ENCODE data around the gene SERPINB3.
"Not testable (repeated sequence)": the region's sequence is repeated elsewhere in the genome, so short reads cannot be mapped to it uniquely, and the experiment has no call there.

SERPINB3 gene

GRCh38 chr18:63661750-63662149 lies at the start of gene SERPINB3:
SERPINB3 (minus strand) TSS chr18:63661893; CDS start chr18:63661216, 677 bp downstream.
- not testable (repeated sequence) for DNase-seq (ENCODE audit: low spot score)

- DNase-seq (ENCODE audit: low spot score) = no peak
Observed at GRCh38 chr18:63708650-63709049, 47.0 kb upstream of the SERPINB3 start.

- no peak for DNase-seq (ENCODE audit: low spot score)
Observed at GRCh38 chr18:63707816-63708215, 46.1 kb upstream of the SERPINB3 start.

- no peak for DNase-seq (ENCODE audit: low spot score)
Observed at GRCh38 chr18:63705401-63705800, 43.7 kb upstream of the SERPINB3 start.

GRCh38 chr18:63702660-63703059 lies 41.0 kb upstream of the SERPINB3 start, which contains the start of gene SERPINB11:
SERPINB11 (plus strand) TSS chr18:63702960; CDS start chr18:63710194, 7,234 bp downstream.
- DNase-seq (ENCODE audit: low spot score) = no peak

DNA sequence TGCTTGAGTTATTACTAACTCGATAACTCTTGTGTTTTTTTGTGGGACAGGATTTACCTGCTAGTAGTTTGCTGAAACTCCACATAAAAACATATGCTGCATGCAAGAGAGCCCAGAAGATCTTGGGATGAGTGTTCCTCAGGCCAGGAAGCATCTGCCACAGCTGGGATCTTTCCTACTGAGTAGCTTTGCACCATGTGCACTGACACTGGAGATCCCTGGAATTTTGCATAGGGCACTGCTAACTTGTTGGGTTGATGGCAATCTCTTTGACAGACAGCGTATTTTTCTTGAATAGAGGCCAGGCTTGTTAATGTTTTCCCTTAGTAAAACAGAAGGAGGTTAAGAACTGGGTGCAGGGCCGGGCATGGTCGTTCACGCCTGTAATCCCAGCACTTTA lies 40.3 kb upstream of the SERPINB3 start:
- no peak for DNase-seq (ENCODE audit: low spot score)

DNA sequence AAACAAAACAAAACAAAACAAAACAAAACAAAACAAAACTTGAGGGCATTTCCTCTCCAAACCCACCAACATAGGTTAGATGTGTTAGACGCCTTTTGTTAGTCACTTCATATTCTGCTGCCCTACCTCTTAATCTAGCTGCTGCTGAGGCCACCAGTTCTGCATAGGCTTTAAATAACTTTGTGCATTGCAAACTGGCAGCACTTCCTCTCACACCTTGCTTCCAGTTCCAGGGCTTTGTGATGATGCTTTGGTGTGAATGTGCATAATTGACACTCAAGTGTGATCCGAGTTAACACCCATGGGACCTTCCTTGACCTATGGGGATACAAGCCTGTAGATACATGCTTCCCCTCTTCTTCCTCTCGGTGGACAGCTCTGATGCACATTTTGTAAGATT lies 38.8 kb upstream of the SERPINB3 start:
- no peak for DNase-seq (ENCODE audit: low spot score)

DNA sequence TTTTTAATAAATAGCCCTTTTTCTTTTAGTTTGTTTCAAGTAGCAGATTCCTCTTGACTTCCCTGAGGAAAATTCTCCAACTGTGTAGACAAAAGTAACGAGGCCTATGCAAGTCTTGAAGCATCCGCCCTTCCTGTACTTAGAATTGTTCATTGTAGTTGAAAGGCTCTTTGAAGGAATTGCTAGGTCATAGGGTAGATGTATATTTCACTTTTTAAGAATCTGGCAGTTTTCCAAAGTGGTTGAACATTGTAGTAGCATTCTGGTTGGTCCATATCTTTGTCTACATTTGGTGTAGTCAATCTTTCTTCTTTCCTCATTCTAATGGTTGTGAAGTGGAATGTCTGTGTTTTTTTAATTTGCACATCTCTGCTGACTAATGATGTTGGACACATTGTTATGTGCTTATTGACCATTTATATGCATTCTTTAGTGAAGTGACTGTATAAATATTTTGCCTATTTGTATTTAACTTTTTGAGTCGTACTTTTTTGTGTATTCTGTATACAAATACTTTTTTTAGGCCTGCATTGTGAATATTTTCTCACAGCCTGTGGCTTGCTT lies 35.5 kb upstream of the SERPINB3 start:
- DNase-seq (ENCODE audit: low spot score) = no peak

DNA sequence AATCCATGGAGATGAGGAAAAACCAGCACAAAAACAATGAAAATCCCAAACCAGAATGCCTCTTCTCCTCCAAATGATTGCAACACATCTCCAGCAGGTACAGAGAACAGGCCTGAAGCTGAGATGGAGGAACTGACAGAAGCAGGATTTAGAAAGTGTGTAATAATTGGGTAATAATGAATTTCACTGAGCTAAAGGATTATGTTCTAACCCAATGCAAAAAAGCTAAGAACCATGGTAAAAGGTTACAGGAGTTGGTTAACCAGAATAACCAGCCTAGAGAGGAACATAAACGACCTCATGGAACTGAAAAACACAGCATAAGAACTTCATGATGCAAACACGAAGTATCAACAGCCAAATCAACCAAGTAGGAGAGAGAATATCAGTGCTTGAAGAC lies 27.4 kb upstream of the SERPINB3 start:
- DNase-seq (ENCODE audit: low spot score) = no peak

- DNase-seq (ENCODE audit: low spot score) = no peak
Observed at GRCh38 chr18:63686871-63687270, 25.2 kb upstream of the SERPINB3 start.

GRCh38 chr18:63684718-63685117 lies 23.0 kb upstream of the SERPINB3 start:
- no peak for DNase-seq (ENCODE audit: low spot score)

- no peak for DNase-seq (ENCODE audit: low spot score)
Observed at GRCh38 chr18:63683890-63684289, 22.2 kb upstream of the SERPINB3 start.

DNA sequence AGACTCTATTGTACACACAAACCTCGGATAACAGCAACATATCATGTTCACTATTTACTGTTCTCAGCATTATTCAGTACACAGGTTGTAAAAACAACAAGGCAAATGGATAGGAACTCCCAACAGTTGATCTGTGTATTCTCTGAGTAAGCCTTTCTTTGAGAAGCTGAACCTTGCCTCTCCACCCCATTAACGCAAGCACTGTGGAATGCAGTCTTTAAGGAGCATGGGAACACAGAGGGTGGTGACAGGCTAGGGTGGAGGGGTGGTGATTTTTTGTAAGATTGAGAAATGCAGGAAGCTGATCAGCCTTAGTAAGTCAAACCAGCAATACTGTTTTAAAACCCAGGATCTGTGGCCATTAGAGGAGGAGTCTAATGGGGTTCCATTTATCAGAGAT lies 21.5 kb upstream of the SERPINB3 start:
- DNase-seq (ENCODE audit: low spot score) = no peak

DNA sequence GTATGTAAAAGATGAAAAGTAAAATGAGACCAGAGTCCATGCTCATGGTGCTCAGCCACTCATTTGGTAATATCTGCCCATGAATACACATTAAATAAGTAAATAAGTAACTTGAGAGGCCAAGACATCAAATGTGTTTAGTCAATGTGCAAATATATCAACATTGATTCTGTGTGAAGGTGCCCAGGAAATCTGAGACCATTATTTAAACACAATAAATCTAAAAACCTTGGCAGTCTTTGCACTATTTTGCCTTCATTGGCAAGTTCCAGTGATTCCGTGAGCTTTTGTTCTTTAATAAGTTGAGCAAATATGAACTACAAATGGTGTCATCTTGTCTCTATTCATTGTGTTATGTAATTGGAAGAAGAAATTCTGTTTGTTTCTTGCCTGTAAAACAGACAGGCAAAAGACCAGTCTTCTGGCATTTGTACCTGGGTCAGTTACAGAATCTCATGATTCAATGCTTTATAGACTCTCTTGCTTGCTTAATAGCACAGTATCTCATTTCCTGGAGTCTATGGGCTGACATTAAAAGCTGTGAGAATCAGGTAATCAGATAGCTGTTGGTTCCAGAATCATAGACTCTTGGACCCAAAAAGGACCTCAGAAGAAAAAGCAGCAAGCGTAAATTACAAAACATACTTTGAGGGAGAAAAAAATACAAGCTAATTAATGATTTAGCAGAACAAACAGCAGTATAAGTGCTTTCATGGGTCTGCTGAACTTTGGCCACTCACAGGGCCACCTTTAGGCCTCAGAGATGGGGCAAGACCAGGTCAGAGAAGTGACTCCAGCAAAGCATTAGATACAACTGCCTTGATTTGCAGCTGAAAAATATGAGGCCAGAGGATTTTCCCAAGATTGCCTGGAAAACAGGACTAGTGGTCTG lies 20.0 kb upstream of the SERPINB3 start:
- DNase-seq (ENCODE audit: low spot score) = no peak

DNA sequence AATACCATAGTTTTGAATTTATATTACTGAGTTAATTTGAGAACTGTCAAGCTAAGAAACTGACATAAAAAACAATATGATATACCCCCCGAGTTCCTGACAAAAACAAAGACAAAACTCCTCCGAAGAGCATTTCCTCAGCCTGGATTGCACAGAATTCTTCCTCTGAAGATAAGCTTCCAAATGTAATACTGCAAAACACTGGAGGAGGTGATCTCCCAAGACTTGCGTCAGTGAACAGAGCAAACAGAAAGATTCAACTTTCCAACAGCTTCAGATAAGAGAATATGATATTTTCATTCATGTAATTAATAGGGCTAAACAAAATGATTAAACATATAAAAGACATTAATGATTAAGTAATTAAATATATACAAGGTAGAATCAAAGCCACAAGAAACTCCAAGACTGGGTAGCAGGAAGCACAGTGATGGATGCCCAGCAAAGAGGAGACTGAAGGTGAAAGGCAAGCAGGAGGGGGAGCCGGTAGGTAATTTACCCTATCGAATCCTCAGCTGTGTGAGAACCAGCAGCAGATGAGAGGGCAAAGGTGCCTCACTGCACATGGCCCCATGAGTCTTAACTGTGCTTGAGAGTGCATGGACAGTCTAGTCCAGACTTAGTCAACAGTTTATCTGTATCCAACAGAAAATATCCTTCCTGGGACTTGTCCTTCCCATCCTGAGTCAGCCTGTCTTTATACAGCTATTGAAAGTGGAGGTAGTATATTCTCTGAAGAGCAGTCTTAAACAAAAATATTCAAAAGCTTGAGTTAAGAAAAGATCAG lies 18.3 kb upstream of the SERPINB3 start:
- no peak for DNase-seq (ENCODE audit: low spot score)

- DNase-seq (ENCODE audit: low spot score) = no peak
Observed at GRCh38 chr18:63677500-63678225, 16.0 kb upstream of the SERPINB3 start.

- no peak for DNase-seq (ENCODE audit: low spot score)
Observed at GRCh38 chr18:63676526-63677323, 15.0 kb upstream of the SERPINB3 start.

DNA sequence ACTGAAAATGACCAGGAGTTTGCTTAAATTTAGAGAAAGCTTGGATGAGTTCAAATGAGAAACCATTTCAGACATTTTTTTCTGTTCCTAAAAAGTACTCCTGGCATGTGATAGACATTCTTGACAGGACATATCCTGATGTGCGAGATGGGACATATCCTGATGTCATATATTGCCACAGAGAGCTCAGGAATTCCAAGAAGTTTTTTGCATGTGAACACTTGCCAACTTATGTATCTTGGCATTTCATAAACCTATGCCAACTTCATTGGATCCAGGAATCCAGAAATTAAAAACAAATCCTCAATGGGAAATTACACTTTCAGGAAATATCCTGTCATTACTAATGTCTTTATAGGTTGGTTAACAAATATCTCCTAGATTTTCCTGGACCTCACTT lies 2.9 kb upstream of the SERPINB3 start:
- no peak for DNase-seq (ENCODE audit: low spot score)

DNA sequence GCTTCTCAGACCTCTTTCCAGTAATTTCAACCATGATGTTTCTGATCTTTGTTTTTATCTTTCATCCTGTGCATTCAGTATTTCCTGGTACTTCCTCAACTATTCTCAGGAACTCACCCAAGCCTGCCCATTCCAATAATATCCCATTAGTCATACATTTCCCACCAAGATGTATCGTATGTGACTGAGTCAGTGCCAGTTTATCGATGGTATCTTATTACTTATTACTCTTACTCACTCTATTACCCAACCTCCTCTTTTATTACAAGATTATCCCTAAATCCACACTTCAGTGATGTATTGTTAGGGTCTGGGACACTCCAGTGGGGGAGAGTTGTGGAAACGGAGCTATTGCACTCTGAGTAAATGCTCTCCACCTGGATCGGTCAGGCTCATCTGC lies 2.8 kb downstream of the SERPINB3 start:
- DNase-seq (ENCODE audit: low spot score) = not testable (repeated sequence)

DNA sequence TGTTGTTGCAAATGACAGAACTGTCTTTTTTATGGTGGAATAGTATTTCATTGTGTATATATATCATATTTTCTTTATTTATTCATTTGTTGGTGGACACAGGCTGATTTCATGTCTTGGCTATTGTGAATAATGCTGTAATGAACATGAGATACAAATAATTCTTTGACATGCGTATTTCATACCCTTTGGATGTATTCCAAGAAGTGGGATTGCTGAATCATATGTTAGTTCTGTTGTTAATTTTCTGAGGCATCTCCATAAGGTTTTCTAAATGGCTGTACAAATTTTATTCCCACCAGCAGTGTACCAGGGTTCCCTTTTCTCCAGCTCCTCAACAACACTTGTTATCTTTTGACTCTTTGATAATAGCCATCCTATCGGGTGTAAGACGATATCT lies 11.4 kb downstream of the SERPINB3 start:
- DNase-seq (ENCODE audit: low spot score) = not testable (repeated sequence)

DNA sequence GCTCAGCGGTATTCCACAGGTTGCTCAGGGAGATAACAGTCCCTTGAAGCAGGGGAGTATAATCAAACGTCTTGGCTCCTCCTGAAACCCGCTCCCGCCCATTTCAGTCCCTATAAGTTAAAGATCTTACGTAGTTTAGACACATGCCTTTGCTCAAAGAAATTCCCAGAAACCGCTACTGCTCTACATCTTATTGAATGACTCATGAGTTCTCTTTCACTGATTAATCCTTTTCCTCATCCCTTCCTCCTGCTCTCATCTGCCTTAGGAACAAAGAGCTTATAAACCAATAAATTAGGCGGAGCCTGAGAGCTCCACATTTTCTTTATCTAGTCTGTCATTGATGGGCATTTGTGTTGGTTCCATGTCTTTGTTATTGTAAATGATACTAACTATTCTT lies 13.5 kb downstream of the SERPINB3 start:
- no peak for DNase-seq (ENCODE audit: low spot score)

All from Ammon's horn (tissue), 1 donor.